HCT116 (cell line): ENCODE measurements around the gene CA6. TPM values are rescaled to one million over a fixed set of nuclear protein-coding genes. Genes with fewer than 3 reads are reported as not detected.

Source experiments
- ATAC-seq: fragments of 200-7000 bp; cut with Tn5 transposase; 2 replicates; pipeline ENCODE4 v1.9.1; 2020; ENCODE audit warnings: mild to moderate bottlenecking, moderate library complexity
- BruUV-seq: library from RNA; stranded (reverse); fragments of 400-500 nt; replicated peaks from 2 replicates; lab custom pipeline; 2021; lab: Mats Ljungman, UMichigan
- CTCF ChIA-PET: fragments of 300-600 bp; sonication (Branson Sonifier 250); formaldehyde crosslinking; loops from one replicate; lab custom pipeline; 2021; ENCODE audit warnings: antibody characterized with exemption; lab: Charles Lee
- POLR2A ChIA-PET: fragments of 300-600, 350-600 bp; sonication (Branson Sonifier 250); formaldehyde crosslinking; loops from one replicate; lab custom pipeline; 2021; ENCODE audit warnings: antibody characterized with exemption; lab: Charles Lee
- RAD21 ChIA-PET, 2 experiments: fragments of 300-600 bp; sonication (Branson Sonifier 250); formaldehyde crosslinking; loops; one replicate each; lab custom pipeline; 2023; ENCODE audit warnings: low total read pairs in 2 of 2; ENCODE audit not compliant: uncharacterized antibody in 2 of 2, unreplicated experiment in 2 of 2, low non-redundant PET in 1 of 2; lab: Charles Lee
- DNase-seq: peaks from one replicate; pipeline ENCODE4 v3.0.0-alpha.2; 2010; ENCODE audit warnings: low read depth, low spot score
- H2AFZ ChIP-seq: fragments of 200-600 bp; shearing (Covaris generic), sonication (generic); 2 replicates; pipeline ENCODE4 v1.6.1; 2017; ENCODE audit warnings: low read depth, mixed run types, mixed read lengths, antibody characterized with exemption, low read length; ENCODE audit not compliant: poor library complexity, severe bottlenecking
- H3K27ac ChIP-seq: 2 replicates; pipeline ENCODE4 v1.5.1; 2012; ENCODE audit warnings: low read depth, low read length
- H3K27me3 ChIP-seq: fragments of 200-600 bp; sonication (generic); 2 replicates; pipeline ENCODE4 v1.6.1; 2016; ENCODE audit warnings: mixed run types, low read length, mixed read lengths; ENCODE audit not compliant: insufficient read depth
- H3K36me3 ChIP-seq, 2 experiments: fragments of 200-500 bp in 1 of 2; fragments of 200-600 bp in 1 of 2; sonication (Bioruptor generic) in 1 of 2; sonication (generic) in 1 of 2; 2 replicates each; pipeline versions ENCODE4 v1.5.1 to v1.6.1; 2014 to 2016; ENCODE audit warnings: low read length in 2 of 2, inconsistent platforms in 1 of 2, mixed read lengths in 1 of 2, mixed run types in 1 of 2; ENCODE audit not compliant: insufficient read depth in 2 of 2, control insufficient read depth in 1 of 2
- H3K4me1 ChIP-seq, 2 experiments: fragments of 200-600 bp in 1 of 2; sonication (generic) in 1 of 2; 2 replicates each; pipeline versions ENCODE4 v1.5.1 to v1.6.1; 2012 to 2017; ENCODE audit warnings: low read length in 2 of 2, inconsistent platforms in 1 of 2, mild to moderate bottlenecking in 1 of 2, mixed read lengths in 1 of 2, mixed run types in 1 of 2, moderate library complexity in 1 of 2; ENCODE audit not compliant: insufficient read depth in 2 of 2, control insufficient read depth in 1 of 2
- H3K4me2 ChIP-seq: fragments of 200-600 bp; sonication (generic); 2 replicates; pipeline ENCODE4 v1.6.1; 2017; ENCODE audit warnings: mixed run types, low read length, mixed read lengths
- H3K4me3 ChIP-seq, 2 experiments: fragments of 200-600 bp in 1 of 2; sonication (generic) in 1 of 2; replicated peaks in 1 of 2; 2 replicates each; pipeline ENCODE4 v1.5.1; 2011 to 2016; ENCODE audit warnings: low read length in 2 of 2, control low read depth in 1 of 2, low read depth in 1 of 2, mild to moderate bottlenecking in 1 of 2, mixed read lengths in 1 of 2, mixed run types in 1 of 2
- H3K79me2 ChIP-seq: fragments of 200-600 bp; sonication (generic); 2 replicates; pipeline ENCODE4 v1.6.1; 2017; ENCODE audit warnings: mild to moderate bottlenecking, mixed run types, low read length, moderate library complexity, mixed read lengths; ENCODE audit not compliant: insufficient read depth
- H3K9ac ChIP-seq: fragments of 200-600 bp; sonication (generic); 2 replicates; pipeline ENCODE4 v1.6.1; 2016; ENCODE audit warnings: low read length, mixed read lengths
- H3K9me2 ChIP-seq: fragments of 200-600 bp; sonication (generic), shearing (Covaris generic); 2 replicates; pipeline ENCODE4 v1.6.1; 2017; ENCODE audit warnings: mixed run types, mild to moderate bottlenecking, moderate library complexity; ENCODE audit not compliant: insufficient read depth
- H3K9me3 ChIP-seq, 2 experiments: fragments of 200-500 bp in 1 of 2; fragments of 200-600 bp in 1 of 2; sonication (Bioruptor generic) in 1 of 2; sonication (generic) in 1 of 2; 2 replicates each; pipeline ENCODE4 v1.6.1; 2014 to 2017; ENCODE audit warnings: low read length in 2 of 2, mixed read lengths in 2 of 2, inconsistent platforms in 1 of 2, low read depth in 1 of 2, mild to moderate bottlenecking in 1 of 2, mixed run types in 1 of 2, moderate library complexity in 1 of 2; ENCODE audit not compliant: control insufficient read depth in 1 of 2, insufficient read depth in 1 of 2
- H4K20me1 ChIP-seq: fragments of 200-600 bp; sonication (generic), shearing (Covaris generic); 2 replicates; pipeline ENCODE4 v1.6.1; 2017; ENCODE audit warnings: mixed run types, mild to moderate bottlenecking, moderate library complexity; ENCODE audit not compliant: insufficient read depth
- ATF3 ChIP-seq: IDR thresholded peaks from 2 replicates; pipeline ENCODE4 v1.6.1; 2012
- CBX3 ChIP-seq: IDR thresholded peaks from 2 replicates; pipeline ENCODE4 v1.6.1; 2012; ENCODE audit warnings: low read depth
- EGR1 ChIP-seq: IDR thresholded peaks from 2 replicates; pipeline ENCODE4 v1.6.1; 2012; ENCODE audit warnings: low read depth
- EZH2 ChIP-seq: fragments of 200-600 bp; sonication (generic); IDR thresholded peaks from 2 replicates; pipeline ENCODE4 v1.6.1; 2017; ENCODE audit warnings: antibody characterized with exemption, mixed run types
- FOSL1 ChIP-seq: IDR thresholded peaks from 2 replicates; pipeline ENCODE4 v1.6.1; 2012; ENCODE audit warnings: low read depth
- POLR2AphosphoS5 ChIP-seq: IDR thresholded peaks from 2 replicates; pipeline ENCODE4 v1.6.1; 2011; ENCODE audit warnings: mild to moderate bottlenecking, low read depth, low read length, moderate library complexity
- SIN3A ChIP-seq: IDR thresholded peaks from 2 replicates; pipeline ENCODE4 v1.6.1; 2012; ENCODE audit warnings: low read depth
- SP1 ChIP-seq: IDR thresholded peaks from 2 replicates; pipeline ENCODE4 v1.6.1; 2012; ENCODE audit warnings: low read depth
- SRF ChIP-seq: IDR thresholded peaks from 2 replicates; pipeline ENCODE4 v1.6.1; 2012; ENCODE audit warnings: low read depth
- YY1 ChIP-seq: IDR thresholded peaks from 2 replicates; pipeline ENCODE4 v1.6.1; 2011; ENCODE audit warnings: low read length, low read depth, moderate library complexity, mild to moderate bottlenecking; ENCODE audit not compliant: insufficient replicate concordance; ENCODE audit errors: extremely low read depth
- ZFX ChIP-seq: fragments of 450-650 bp; IDR thresholded peaks from 2 replicates; pipeline ENCODE4 v1.6.1; 2017
- intact Hi-C: fragments of 100-400 bp; cut with micrococcal nuclease; formaldehyde crosslinking; loops from 2 replicates; pipeline ENCODE4 v1.10.0; 2022
- total RNA-seq: library from RNA; stranded (reverse); gene quantifications from one replicate; pipeline ENCODE4 v1.2.1, GENCODE V29; 2021; ENCODE audit not compliant: unreplicated experiment
- TF ChIP-seq, protein P1 (sequence below), 3 experiments: fragments of 200-600 bp in 1 of 3; sonication (generic) in 1 of 3; IDR thresholded peaks in 2 of 3; conservative IDR thresholded peaks in 1 of 3; 2 replicates each; pipeline ENCODE4 v1.5.1; 2012 to 2017; ENCODE audit warnings: low read depth in 2 of 3, low read length in 2 of 3, antibody characterized with exemption in 1 of 3, borderline replicate concordance in 1 of 3, control low read depth in 1 of 3, mild to moderate bottlenecking in 1 of 3, mixed read lengths in 1 of 3, mixed run types in 1 of 3, moderate library complexity in 1 of 3; ENCODE audit not compliant: insufficient read depth in 1 of 3

CA6 gene
- total RNA-seq, 1 experiment from 2014 or later: not detected

DNA sequence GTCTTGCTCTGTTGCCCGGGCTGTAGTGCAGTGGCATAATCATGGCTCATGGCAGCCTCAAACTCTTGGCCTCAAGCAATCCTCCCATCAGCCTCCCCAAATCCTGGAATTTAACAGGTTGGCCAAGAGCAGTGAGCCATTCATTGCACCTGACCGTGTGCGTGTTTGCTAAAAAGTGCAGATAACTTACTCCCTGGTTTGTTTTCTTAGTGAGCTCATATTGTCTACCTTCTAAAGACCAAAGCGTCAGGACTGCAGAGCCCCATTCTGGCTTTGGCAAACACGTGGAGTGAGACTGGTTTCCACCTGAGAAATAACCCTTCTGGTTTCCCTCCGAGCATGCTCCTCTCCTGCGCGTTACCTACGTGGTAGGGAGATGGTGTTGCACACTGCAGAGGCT, 32.2 kb upstream of the CA6 start:
- Histone ChIP-seq H3K4me1 (peaks cover 0 to 6% of the 10 kb centered on the region in 2 experiments; a peak in 2 of 4 replicates), H3K9me2 (no peaks in the 10 kb centered on the region), H3K9me3 (no peaks in the 10 kb centered on the region), H3K36me3 (no peaks in the 10 kb centered on the region), H3K4me3 (no peak overlapping the region)
- CTCF ChIA-PET: no interaction called here
- POLR2A ChIA-PET: interaction anchor here (1.1 kb wide), 1 partner anchor 35 kb away, joined by 3 read pairs; the partner anchor contains the start of gene ENO1
- BruUV-seq: no TSS peak
- TF ChIP-seq POLR2AphosphoS5 (no peak), ZFX (no peak), YY1 (no peak), FOSL1 (no peak), EGR1 (no peak), ATF3 (no peak), EZH2 (no peak), SIN3A (no peak), CBX3 (no peak), SP1 (no peak), SRF (no peak)
- TF ChIP-seq, protein P1, sequence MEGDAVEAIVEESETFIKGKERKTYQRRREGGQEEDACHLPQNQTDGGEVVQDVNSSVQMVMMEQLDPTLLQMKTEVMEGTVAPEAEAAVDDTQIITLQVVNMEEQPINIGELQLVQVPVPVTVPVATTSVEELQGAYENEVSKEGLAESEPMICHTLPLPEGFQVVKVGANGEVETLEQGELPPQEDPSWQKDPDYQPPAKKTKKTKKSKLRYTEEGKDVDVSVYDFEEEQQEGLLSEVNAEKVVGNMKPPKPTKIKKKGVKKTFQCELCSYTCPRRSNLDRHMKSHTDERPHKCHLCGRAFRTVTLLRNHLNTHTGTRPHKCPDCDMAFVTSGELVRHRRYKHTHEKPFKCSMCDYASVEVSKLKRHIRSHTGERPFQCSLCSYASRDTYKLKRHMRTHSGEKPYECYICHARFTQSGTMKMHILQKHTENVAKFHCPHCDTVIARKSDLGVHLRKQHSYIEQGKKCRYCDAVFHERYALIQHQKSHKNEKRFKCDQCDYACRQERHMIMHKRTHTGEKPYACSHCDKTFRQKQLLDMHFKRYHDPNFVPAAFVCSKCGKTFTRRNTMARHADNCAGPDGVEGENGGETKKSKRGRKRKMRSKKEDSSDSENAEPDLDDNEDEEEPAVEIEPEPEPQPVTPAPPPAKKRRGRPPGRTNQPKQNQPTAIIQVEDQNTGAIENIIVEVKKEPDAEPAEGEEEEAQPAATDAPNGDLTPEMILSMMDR (IDR thresholded peaks at IDR 0.05 in 2 of 3, conservative IDR thresholded peaks at IDR 0.05 in 1 of 3; ENCODE audit: borderline replicate concordance in 1 of 3, insufficient read depth in 1 of 3, low read depth in 2 of 3, low read length in 2 of 3): no peak
- TF ChIP-seq, all 23 proteins: peak for 0
- Histone ChIP-seq H3K79me2 (no peaks in the 10 kb centered on the region), H3K27ac (no peak overlapping the region), H4K20me1 (no peaks in the 10 kb centered on the region), H2AFZ (no peak overlapping the region), H3K4me2 (no peak overlapping the region), H3K27me3 (no peaks in the 10 kb centered on the region; the same call in 1 of the 2 replicates), H3K9ac (no peak overlapping the region)
- no peak for ATAC-seq
- RAD21 ChIA-PET: no interaction called here
- no peak for DNase-seq
- intact Hi-C loops: no loop called here
